ENCODE results near the gene DPRX. TPM values are rescaled to one million over a fixed set of nuclear protein-coding genes. Genes with fewer than 3 reads are reported as not detected.
A peak's percentile ranks its signal among the peaks of the same experiment; 100 is the strongest.

The DPRX gene
- total and polyA plus RNA-seq, 2 of the 13 experiments (the other 11 are each of a cell fraction or from before 2014, with no cell fraction given): not detected

DNA sequence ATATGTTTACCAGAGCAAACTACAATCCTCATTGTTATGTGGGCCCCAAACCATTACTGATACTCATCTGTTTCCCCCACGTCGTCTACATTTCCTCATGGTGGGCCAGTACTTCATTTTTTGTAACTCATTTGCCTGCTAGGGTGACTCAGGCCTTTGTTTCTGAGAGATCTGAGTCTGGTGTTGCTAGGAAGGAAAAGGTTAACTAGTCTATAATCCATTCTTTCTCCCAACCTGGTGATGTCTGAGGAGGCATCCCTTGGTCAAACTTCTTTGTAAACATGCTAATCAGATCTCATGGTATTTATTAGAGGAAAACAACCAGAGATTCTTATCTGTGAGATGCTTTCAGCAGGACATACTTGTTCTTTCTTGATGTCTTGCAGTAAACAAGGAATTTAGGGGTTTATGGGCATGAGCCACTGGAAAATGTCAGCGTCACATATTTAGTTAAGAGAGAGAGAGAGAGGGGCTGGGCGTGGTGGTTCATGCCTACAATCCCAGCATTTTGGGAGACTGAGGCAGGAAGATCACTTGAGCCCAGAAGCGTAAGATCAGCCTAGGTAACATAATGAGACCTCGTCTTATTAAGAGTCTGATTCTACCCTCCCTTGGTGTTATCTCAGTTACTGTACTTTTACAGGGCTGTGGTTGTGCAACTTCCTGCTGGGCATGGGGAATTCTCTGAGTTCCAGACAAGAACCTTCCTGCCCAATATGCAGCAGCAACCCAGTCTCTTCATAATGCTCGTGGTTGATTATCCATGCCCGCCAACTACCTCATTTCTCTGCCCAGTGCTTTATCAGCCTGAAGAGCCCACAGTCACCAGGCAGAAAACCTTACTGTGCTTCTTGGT is 9.7 kb upstream of the DPRX start (continued):
- no peak for TF ChIP-seq PAWR (CRISPR knock-in tag; IDR thresholded peaks at IDR 0.05; ENCODE audit: borderline replicate concordance)
- TF ChIP-seq SETDB1 (CRISPR knock-in tag; IDR thresholded peaks at IDR 0.05; ENCODE audit: borderline replicate concordance): no peak
- TF ChIP-seq SP5 (CRISPR knock-in tag; IDR thresholded peaks at IDR 0.05; ENCODE audit: borderline replicate concordance, low read depth): 0 out of 2 replicates have a peak, but pooled peaks have one; percentile 6
- no peak for TF ChIP-seq NR3C1 (CRISPR knock-in tag; IDR thresholded peaks at IDR 0.05)
- TF ChIP-seq, protein P1, sequence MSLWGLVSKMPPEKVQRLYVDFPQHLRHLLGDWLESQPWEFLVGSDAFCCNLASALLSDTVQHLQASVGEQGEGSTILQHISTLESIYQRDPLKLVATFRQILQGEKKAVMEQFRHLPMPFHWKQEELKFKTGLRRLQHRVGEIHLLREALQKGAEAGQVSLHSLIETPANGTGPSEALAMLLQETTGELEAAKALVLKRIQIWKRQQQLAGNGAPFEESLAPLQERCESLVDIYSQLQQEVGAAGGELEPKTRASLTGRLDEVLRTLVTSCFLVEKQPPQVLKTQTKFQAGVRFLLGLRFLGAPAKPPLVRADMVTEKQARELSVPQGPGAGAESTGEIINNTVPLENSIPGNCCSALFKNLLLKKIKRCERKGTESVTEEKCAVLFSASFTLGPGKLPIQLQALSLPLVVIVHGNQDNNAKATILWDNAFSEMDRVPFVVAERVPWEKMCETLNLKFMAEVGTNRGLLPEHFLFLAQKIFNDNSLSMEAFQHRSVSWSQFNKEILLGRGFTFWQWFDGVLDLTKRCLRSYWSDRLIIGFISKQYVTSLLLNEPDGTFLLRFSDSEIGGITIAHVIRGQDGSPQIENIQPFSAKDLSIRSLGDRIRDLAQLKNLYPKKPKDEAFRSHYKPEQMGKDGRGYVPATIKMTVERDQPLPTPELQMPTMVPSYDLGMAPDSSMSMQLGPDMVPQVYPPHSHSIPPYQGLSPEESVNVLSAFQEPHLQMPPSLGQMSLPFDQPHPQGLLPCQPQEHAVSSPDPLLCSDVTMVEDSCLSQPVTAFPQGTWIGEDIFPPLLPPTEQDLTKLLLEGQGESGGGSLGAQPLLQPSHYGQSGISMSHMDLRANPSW (CRISPR knock-in tag; IDR thresholded peaks at IDR 0.05; ENCODE audit: borderline replicate concordance): no peak
- no peak for TF ChIP-seq ZNF337 (CRISPR knock-in tag; IDR thresholded peaks at IDR 0.05; ENCODE audit: borderline replicate concordance, low read depth)
- no peak for TF ChIP-seq RFX3 (CRISPR knock-in tag; IDR thresholded peaks at IDR 0.05)
- 0 out of 2 replicates have a peak, but pooled peaks have one; percentile 18 for TF ChIP-seq ZFX (CRISPR knock-in tag; IDR thresholded peaks at IDR 0.05; ENCODE audit: low read depth)
- TF ChIP-seq GPN1 (CRISPR knock-in tag; IDR thresholded peaks at IDR 0.05; ENCODE audit: borderline replicate concordance): no peak
- no peak for TF ChIP-seq FOXP1 (IDR thresholded peaks at IDR 0.05)
- no peak for TF ChIP-seq FOXP1 (CRISPR knock-in tag; IDR thresholded peaks at IDR 0.05)
- TF ChIP-seq, protein P2, sequence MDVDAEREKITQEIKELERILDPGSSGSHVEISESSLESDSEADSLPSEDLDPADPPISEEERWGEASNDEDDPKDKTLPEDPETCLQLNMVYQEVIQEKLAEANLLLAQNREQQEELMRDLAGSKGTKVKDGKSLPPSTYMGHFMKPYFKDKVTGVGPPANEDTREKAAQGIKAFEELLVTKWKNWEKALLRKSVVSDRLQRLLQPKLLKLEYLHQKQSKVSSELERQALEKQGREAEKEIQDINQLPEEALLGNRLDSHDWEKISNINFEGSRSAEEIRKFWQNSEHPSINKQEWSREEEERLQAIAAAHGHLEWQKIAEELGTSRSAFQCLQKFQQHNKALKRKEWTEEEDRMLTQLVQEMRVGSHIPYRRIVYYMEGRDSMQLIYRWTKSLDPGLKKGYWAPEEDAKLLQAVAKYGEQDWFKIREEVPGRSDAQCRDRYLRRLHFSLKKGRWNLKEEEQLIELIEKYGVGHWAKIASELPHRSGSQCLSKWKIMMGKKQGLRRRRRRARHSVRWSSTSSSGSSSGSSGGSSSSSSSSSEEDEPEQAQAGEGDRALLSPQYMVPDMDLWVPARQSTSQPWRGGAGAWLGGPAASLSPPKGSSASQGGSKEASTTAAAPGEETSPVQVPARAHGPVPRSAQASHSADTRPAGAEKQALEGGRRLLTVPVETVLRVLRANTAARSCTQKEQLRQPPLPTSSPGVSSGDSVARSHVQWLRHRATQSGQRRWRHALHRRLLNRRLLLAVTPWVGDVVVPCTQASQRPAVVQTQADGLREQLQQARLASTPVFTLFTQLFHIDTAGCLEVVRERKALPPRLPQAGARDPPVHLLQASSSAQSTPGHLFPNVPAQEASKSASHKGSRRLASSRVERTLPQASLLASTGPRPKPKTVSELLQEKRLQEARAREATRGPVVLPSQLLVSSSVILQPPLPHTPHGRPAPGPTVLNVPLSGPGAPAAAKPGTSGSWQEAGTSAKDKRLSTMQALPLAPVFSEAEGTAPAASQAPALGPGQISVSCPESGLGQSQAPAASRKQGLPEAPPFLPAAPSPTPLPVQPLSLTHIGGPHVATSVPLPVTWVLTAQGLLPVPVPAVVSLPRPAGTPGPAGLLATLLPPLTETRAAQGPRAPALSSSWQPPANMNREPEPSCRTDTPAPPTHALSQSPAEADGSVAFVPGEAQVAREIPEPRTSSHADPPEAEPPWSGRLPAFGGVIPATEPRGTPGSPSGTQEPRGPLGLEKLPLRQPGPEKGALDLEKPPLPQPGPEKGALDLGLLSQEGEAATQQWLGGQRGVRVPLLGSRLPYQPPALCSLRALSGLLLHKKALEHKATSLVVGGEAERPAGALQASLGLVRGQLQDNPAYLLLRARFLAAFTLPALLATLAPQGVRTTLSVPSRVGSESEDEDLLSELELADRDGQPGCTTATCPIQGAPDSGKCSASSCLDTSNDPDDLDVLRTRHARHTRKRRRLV (CRISPR knock-in tag; IDR thresholded peaks at IDR 0.05): peak; percentile 91
- TF ChIP-seq ZFP36L1 (CRISPR knock-in tag; IDR thresholded peaks at IDR 0.05): no peak
- no peak for TF ChIP-seq ZFP1 (CRISPR knock-in tag; IDR thresholded peaks at IDR 0.05)
- peak; percentile 29; the same call in 1 of the 2 replicates for TF ChIP-seq SOX5 (CRISPR knock-in tag; IDR thresholded peaks at IDR 0.05; ENCODE audit: borderline replicate concordance)
- TF ChIP-seq, protein P3, sequence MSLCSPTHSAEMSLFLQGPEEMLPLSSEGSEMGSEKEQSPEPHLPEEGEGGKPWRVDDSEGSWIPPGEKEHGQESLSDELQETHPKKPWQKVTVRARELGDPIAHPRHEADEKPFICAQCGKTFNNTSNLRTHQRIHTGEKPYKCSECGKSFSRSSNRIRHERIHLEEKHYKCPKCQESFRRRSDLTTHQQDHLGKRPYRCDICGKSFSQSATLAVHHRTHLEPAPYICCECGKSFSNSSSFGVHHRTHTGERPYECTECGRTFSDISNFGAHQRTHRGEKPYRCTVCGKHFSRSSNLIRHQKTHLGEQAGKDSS (CRISPR knock-in tag; IDR thresholded peaks at IDR 0.05; ENCODE audit: borderline replicate concordance, low read depth): no peak
- TF ChIP-seq FOXK2 (IDR thresholded peaks at IDR 0.05): no peak
- peak; percentile 83; the same call in 1 of the 2 replicates for TF ChIP-seq ETV5 (CRISPR knock-in tag; IDR thresholded peaks at IDR 0.05; ENCODE audit: borderline replicate concordance)
- TF ChIP-seq RBM39 (IDR thresholded peaks at IDR 0.05; ENCODE audit: low read depth, low read length, poor library complexity, severe bottlenecking): no peak
- no peak for TF ChIP-seq GATAD1 (CRISPR knock-in tag; IDR thresholded peaks at IDR 0.05)
- no peak for TF ChIP-seq MAFK (conservative IDR thresholded peaks at IDR 0.05 in 1 of 2, IDR thresholded peaks at IDR 0.05 in 1 of 2; ENCODE audit: low read length in 2 of 2)
- no peak for TF ChIP-seq ZNF619 (CRISPR knock-in tag; IDR thresholded peaks at IDR 0.05)
- TF ChIP-seq TRIM24 (CRISPR knock-in tag; IDR thresholded peaks at IDR 0.05): no peak
